ENCODE results near the gene WDHD1. TPM values are rescaled to one million over a fixed set of nuclear protein-coding genes. Genes with fewer than 3 reads are reported as not detected.
A peak's percentile ranks its signal among the peaks of the same experiment; 100 is the strongest.

Gene WDHD1, protein sequence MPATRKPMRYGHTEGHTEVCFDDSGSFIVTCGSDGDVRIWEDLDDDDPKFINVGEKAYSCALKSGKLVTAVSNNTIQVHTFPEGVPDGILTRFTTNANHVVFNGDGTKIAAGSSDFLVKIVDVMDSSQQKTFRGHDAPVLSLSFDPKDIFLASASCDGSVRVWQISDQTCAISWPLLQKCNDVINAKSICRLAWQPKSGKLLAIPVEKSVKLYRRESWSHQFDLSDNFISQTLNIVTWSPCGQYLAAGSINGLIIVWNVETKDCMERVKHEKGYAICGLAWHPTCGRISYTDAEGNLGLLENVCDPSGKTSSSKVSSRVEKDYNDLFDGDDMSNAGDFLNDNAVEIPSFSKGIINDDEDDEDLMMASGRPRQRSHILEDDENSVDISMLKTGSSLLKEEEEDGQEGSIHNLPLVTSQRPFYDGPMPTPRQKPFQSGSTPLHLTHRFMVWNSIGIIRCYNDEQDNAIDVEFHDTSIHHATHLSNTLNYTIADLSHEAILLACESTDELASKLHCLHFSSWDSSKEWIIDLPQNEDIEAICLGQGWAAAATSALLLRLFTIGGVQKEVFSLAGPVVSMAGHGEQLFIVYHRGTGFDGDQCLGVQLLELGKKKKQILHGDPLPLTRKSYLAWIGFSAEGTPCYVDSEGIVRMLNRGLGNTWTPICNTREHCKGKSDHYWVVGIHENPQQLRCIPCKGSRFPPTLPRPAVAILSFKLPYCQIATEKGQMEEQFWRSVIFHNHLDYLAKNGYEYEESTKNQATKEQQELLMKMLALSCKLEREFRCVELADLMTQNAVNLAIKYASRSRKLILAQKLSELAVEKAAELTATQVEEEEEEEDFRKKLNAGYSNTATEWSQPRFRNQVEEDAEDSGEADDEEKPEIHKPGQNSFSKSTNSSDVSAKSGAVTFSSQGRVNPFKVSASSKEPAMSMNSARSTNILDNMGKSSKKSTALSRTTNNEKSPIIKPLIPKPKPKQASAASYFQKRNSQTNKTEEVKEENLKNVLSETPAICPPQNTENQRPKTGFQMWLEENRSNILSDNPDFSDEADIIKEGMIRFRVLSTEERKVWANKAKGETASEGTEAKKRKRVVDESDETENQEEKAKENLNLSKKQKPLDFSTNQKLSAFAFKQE
- total RNA-seq = 4.3 and 9.4 TPM in 2 replicates

DNA sequence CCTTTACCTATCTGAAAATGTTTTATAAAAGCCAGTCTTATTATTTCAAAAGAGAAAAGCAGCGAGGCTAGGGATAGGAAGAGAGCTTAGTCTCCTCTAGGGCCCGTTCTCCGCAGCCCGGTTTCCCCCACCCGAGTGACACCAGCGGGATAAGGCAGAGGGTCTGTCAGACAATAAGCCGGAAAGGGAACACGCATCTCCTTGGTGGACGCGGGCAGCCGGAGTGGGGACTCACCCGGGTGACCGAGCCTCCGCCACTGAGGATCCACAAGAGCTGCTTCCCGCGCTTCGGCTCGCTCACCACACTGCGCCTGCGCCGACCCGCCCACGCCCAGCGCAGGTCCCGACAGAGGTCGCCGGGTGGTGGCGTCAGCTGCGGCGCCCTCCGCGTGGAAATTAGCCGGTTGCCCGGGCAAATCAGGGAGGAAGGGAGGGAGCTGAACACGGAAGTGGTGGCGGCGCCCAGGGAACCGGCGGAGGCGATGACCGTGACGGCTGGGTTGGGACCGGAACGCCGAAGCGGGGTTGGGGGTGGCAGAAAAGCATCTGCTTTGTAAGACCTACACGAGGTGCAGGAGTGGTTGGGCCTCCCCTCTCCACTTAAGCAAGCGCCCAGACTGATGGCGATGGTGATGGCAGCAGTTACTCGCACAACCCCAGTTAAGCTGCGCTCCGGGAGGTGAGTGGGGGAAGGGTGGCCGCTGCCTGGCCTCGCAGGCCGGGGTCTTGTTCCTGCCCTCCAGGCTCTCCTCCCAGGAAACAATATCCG lies at the start of gene WDHD1, which contains the start of gene SOCS4:
Gene WDHD1, minus strand, starts transcription at position 307 of the 769 bp plus-strand sequence. CDS start 312 bp downstream, outside the sequence.
Gene SOCS4, plus strand, starts transcription at position 444 of the 769 bp plus-strand sequence. CDS start 15,806 bp downstream, outside the sequence.
- TF ChIP-seq, protein P1, sequence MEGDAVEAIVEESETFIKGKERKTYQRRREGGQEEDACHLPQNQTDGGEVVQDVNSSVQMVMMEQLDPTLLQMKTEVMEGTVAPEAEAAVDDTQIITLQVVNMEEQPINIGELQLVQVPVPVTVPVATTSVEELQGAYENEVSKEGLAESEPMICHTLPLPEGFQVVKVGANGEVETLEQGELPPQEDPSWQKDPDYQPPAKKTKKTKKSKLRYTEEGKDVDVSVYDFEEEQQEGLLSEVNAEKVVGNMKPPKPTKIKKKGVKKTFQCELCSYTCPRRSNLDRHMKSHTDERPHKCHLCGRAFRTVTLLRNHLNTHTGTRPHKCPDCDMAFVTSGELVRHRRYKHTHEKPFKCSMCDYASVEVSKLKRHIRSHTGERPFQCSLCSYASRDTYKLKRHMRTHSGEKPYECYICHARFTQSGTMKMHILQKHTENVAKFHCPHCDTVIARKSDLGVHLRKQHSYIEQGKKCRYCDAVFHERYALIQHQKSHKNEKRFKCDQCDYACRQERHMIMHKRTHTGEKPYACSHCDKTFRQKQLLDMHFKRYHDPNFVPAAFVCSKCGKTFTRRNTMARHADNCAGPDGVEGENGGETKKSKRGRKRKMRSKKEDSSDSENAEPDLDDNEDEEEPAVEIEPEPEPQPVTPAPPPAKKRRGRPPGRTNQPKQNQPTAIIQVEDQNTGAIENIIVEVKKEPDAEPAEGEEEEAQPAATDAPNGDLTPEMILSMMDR (IDR thresholded peaks at IDR 0.05; ENCODE audit: extremely low read depth, low read depth, low read length) = no peak
- H3K27me3 ChIP-seq (ENCODE audit: insufficient read depth, low read length) = no peaks in the 10 kb centered on the region
- peaks cover 75% of the 10 kb centered on the region for H3K79me2 ChIP-seq (ENCODE audit: insufficient read depth, low read length)
- peaks cover 26% of the 10 kb centered on the region for H3K4me1 ChIP-seq (ENCODE audit: insufficient read depth, low read length)
- peaks cover 15% of the 10 kb centered on the region for H4K20me1 ChIP-seq (ENCODE audit: insufficient read depth, low read length)
- H3K36me3 ChIP-seq (ENCODE audit: insufficient read depth, low read length) = peaks cover 2% of the 10 kb centered on the region
- peak; percentile 92 for DNase-seq (ENCODE audit: insufficient read length, low spot score, missing footprints)
- peak within 1 kb of the TSS; percentile 85 for H3K4me2 ChIP-seq (ENCODE audit: insufficient read depth, low read length)
- H3K4me3 ChIP-seq (ENCODE audit: insufficient read depth, low read length) = peak within 1 kb of the TSS; percentile 92
- H3K9me3 ChIP-seq (ENCODE audit: low read depth, low read length) = no peaks in the 10 kb centered on the region
- peak within 1 kb of the TSS; percentile 91 for H2AFZ ChIP-seq (ENCODE audit: low read length)
- H3K27ac ChIP-seq (ENCODE audit: low read depth, low read length) = peak within 1 kb of the TSS; percentile 88

DNA sequence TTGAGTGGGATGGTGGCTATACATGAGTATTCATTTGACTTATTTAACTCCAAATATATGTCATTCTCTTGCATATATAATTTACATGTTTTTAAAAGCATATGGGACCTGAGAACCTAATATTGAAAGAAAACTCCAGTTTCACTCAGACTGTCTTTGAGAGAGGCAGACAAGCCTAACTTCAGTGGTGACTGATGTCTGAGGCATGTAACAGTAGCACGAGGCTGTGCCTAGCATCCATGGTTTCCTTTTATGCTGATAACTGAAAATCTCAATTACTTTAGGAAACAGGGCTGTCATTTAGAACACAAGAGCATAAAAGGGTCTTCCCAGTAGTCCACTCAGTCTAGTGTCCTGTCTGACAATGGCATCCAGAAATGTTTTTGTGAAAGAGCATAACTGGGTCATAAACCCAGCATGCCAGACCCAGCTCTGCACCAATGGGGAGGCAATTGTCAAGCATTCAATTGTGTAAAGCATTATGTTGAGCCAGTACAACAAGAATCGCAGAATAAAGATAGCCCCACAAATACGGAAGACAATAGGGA lies 48.8 kb upstream of the WDHD1 start:
- Histone ChIP-seq H3K9me3 (ENCODE audit: low read depth, low read length) (no peaks in the 10 kb centered on the region), H3K27ac (ENCODE audit: low read depth, low read length) (peak overlapping the region; percentile 17), H3K4me3 (ENCODE audit: insufficient read depth, low read length) (no peak overlapping the region), H3K79me2 (ENCODE audit: insufficient read depth, low read length) (no peaks in the 10 kb centered on the region), H2AFZ (ENCODE audit: low read length) (peak overlapping the region; percentile 4), H3K27me3 (ENCODE audit: insufficient read depth, low read length) (no peaks in the 10 kb centered on the region), H3K4me1 (ENCODE audit: insufficient read depth, low read length) (peaks cover 46% of the 10 kb centered on the region), H3K36me3 (ENCODE audit: insufficient read depth, low read length) (no peaks in the 10 kb centered on the region), H3K4me2 (ENCODE audit: insufficient read depth, low read length) (peak overlapping the region; percentile 71), H4K20me1 (ENCODE audit: insufficient read depth, low read length) (no peaks in the 10 kb centered on the region)
- TF ChIP-seq, protein P1 (IDR thresholded peaks at IDR 0.05; ENCODE audit: extremely low read depth, low read depth, low read length) = no peak
- DNase-seq (ENCODE audit: insufficient read length, low spot score, missing footprints) = no peak

DNA sequence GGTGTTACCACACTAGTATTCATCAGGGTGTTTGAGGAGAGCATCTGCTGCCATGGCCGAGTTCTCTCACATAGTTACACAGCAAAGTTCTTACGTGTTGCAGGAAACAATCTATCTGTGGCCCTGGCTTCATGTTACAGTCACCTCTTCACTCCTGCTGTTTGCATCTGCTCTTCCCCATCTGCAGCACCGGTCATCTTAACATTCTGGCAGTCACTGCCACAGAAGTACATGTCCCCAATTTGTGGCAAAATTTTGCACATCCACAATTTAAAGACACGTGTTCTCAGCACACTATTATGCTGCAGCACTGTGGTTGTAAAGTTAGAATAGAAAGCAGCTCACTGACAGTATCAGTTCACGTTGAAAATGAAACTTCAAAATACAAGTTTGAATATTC lies 47.8 kb upstream of the WDHD1 start:
- TF ChIP-seq, protein P1 (IDR thresholded peaks at IDR 0.05; ENCODE audit: extremely low read depth, low read depth, low read length) = no peak
- Histone ChIP-seq H3K79me2 (ENCODE audit: insufficient read depth, low read length) (no peaks in the 10 kb centered on the region), H3K9me3 (ENCODE audit: low read depth, low read length) (no peaks in the 10 kb centered on the region), H3K36me3 (ENCODE audit: insufficient read depth, low read length) (no peaks in the 10 kb centered on the region), H3K4me2 (ENCODE audit: insufficient read depth, low read length) (peak overlapping the region; percentile 71), H3K27ac (ENCODE audit: low read depth, low read length) (peak overlapping the region; percentile 17), H4K20me1 (ENCODE audit: insufficient read depth, low read length) (no peaks in the 10 kb centered on the region), H2AFZ (ENCODE audit: low read length) (peak overlapping the region; percentile 69), H3K4me1 (ENCODE audit: insufficient read depth, low read length) (peaks cover 50% of the 10 kb centered on the region), H3K4me3 (ENCODE audit: insufficient read depth, low read length) (peak overlapping the region; percentile 41), H3K27me3 (ENCODE audit: insufficient read depth, low read length) (no peaks in the 10 kb centered on the region)
- DNase-seq (ENCODE audit: insufficient read length, low spot score, missing footprints) = no peak

Data from osteoblast (primary cell).